IgD-negative memory B cell (primary cell): Measurements from ENCODE around the gene PSG6. TPM values are rescaled to one million over a fixed set of nuclear protein-coding genes. Genes with fewer than 3 reads are reported as not detected.
"Not testable (repeated sequence)": the region's sequence is repeated elsewhere in the genome, so short reads cannot be mapped to it uniquely, and the experiment has no call there.

Experiments
- H3K27ac Mint-ChIP-seq, 3 donors: one replicate each; pipeline ENCODE4 v1.8.0; 2020 to 2022; ENCODE audit warnings: mild to moderate bottlenecking in 3 of 3, mixed read lengths in 3 of 3, moderate library complexity in 1 of 3
- H3K27me3 Mint-ChIP-seq: one replicate; pipeline ENCODE4 v1.8.0; 2021; ENCODE audit warnings: mixed read lengths
- H3K36me3 Mint-ChIP-seq: one replicate; pipeline ENCODE4 v1.8.0; 2020; ENCODE audit warnings: mild to moderate bottlenecking, mixed read lengths
- H3K4me1 Mint-ChIP-seq, 3 donors: one replicate each; pipeline ENCODE4 v1.8.0; 2020 to 2022; ENCODE audit warnings: mixed read lengths in 3 of 3, mild to moderate bottlenecking in 1 of 3
- H3K4me3 Mint-ChIP-seq, 4 donors: one replicate each; pipeline ENCODE4 v1.8.0; 2020 to 2022; ENCODE audit warnings: mild to moderate bottlenecking in 4 of 4, mixed read lengths in 4 of 4, moderate library complexity in 3 of 4
- H3K9me3 Mint-ChIP-seq, 3 donors: one replicate each; pipeline ENCODE4 v1.8.0; 2020 to 2021; ENCODE audit warnings: mixed read lengths in 3 of 3, mild to moderate bottlenecking in 1 of 3
- polyA plus RNA-seq: library from polyadenylated mRNA; unstranded; fragments of 300-500 nt; fragmentation: Illumina TruSeq; gene quantifications from one replicate; pipeline ENCODE4 v1.2.3, GENCODE V29; 2021

Gene PSG6
- polyA plus RNA-seq, 1 donor from 2014 or later = not detected

GRCh38 chr19:42919070-42919756 lies 1.5 kb upstream of the PSG6 start:
- H3K27me3 Mint-ChIP-seq, H3K4me3 Mint-ChIP-seq, H3K4me1 Mint-ChIP-seq, H3K9me3 Mint-ChIP-seq, H3K27ac Mint-ChIP-seq, H3K36me3 Mint-ChIP-seq: not testable (repeated sequence)

- not testable (repeated sequence) for H3K4me1 Mint-ChIP-seq, H3K27ac Mint-ChIP-seq
Observed at GRCh38 chr19:42918377-42919069, 829 bp upstream of the PSG6 start.

GRCh38 chr19:42916931-42917330 lies 763 bp downstream of the PSG6 start:
- not testable (repeated sequence) for H3K27me3 Mint-ChIP-seq, H3K9me3 Mint-ChIP-seq, H3K27ac Mint-ChIP-seq, H3K36me3 Mint-ChIP-seq, H3K4me1 Mint-ChIP-seq, H3K4me3 Mint-ChIP-seq

More at GRCh38 chr19:42918377-42919069, 829 bp upstream of the PSG6 start:
- not testable (repeated sequence) for H3K36me3 Mint-ChIP-seq, H3K27me3 Mint-ChIP-seq, H3K9me3 Mint-ChIP-seq
- peak overlapping the region in 1 of 4 donors; percentile 54 for H3K4me3 Mint-ChIP-seq

GRCh38 chr19:42913516-42913915 lies 4.2 kb downstream of the PSG6 start:
- not testable (repeated sequence) for H3K36me3 Mint-ChIP-seq, H3K27me3 Mint-ChIP-seq, H3K27ac Mint-ChIP-seq, H3K4me1 Mint-ChIP-seq, H3K4me3 Mint-ChIP-seq, H3K9me3 Mint-ChIP-seq

- H3K36me3 Mint-ChIP-seq, H3K27me3 Mint-ChIP-seq, H3K4me3 Mint-ChIP-seq, H3K9me3 Mint-ChIP-seq, H3K27ac Mint-ChIP-seq, H3K4me1 Mint-ChIP-seq: not testable (repeated sequence)
Observed at GRCh38 chr19:42912941-42913340, 4.8 kb downstream of the PSG6 start.

GRCh38 chr19:42911731-42912130 lies 6.0 kb downstream of the PSG6 start:
- H3K4me3 Mint-ChIP-seq, H3K9me3 Mint-ChIP-seq, H3K36me3 Mint-ChIP-seq, H3K27me3 Mint-ChIP-seq, H3K27ac Mint-ChIP-seq, H3K4me1 Mint-ChIP-seq: not testable (repeated sequence)

GRCh38 chr19:42906162-42906561 lies 11.5 kb downstream of the PSG6 start:
- H3K27ac Mint-ChIP-seq, H3K4me1 Mint-ChIP-seq, H3K36me3 Mint-ChIP-seq, H3K4me3 Mint-ChIP-seq, H3K27me3 Mint-ChIP-seq, H3K9me3 Mint-ChIP-seq: not testable (repeated sequence)

GRCh38 chr19:42900561-42900960 lies 17.1 kb downstream of the PSG6 start:
- H3K27me3 Mint-ChIP-seq, H3K4me3 Mint-ChIP-seq, H3K36me3 Mint-ChIP-seq, H3K27ac Mint-ChIP-seq, H3K4me1 Mint-ChIP-seq: not testable (repeated sequence)
- peaks cover 3 to 11% (median 6%) of the 10 kb centered on the region in 3 donors for H3K9me3 Mint-ChIP-seq

GRCh38 chr19:42899674-42900073 lies 18.0 kb downstream of the PSG6 start:
- not testable (repeated sequence) for H3K9me3 Mint-ChIP-seq, H3K27ac Mint-ChIP-seq, H3K36me3 Mint-ChIP-seq, H3K4me1 Mint-ChIP-seq, H3K4me3 Mint-ChIP-seq, H3K27me3 Mint-ChIP-seq

GRCh38 chr19:42899110-42899509 lies 18.6 kb downstream of the PSG6 start:
- H3K36me3 Mint-ChIP-seq, H3K4me1 Mint-ChIP-seq, H3K9me3 Mint-ChIP-seq, H3K27me3 Mint-ChIP-seq, H3K27ac Mint-ChIP-seq, H3K4me3 Mint-ChIP-seq: not testable (repeated sequence)

GRCh38 chr19:42898656-42899055 lies 19.0 kb downstream of the PSG6 start:
- not testable (repeated sequence) for H3K4me1 Mint-ChIP-seq, H3K9me3 Mint-ChIP-seq, H3K4me3 Mint-ChIP-seq, H3K27ac Mint-ChIP-seq, H3K36me3 Mint-ChIP-seq, H3K27me3 Mint-ChIP-seq

- not testable (repeated sequence) for H3K27ac Mint-ChIP-seq, H3K4me3 Mint-ChIP-seq, H3K36me3 Mint-ChIP-seq, H3K4me1 Mint-ChIP-seq, H3K27me3 Mint-ChIP-seq
- peaks cover 3 to 11% (median 9%) of the 10 kb centered on the region in 3 donors for H3K9me3 Mint-ChIP-seq
Observed at GRCh38 chr19:42897729-42898128, 20.0 kb downstream of the PSG6 start.

- not testable (repeated sequence) for H3K27ac Mint-ChIP-seq, H3K27me3 Mint-ChIP-seq, H3K4me1 Mint-ChIP-seq, H3K4me3 Mint-ChIP-seq, H3K36me3 Mint-ChIP-seq, H3K9me3 Mint-ChIP-seq
Observed at GRCh38 chr19:42890446-42890845, 27.2 kb downstream of the PSG6 start.

GRCh38 chr19:42887876-42888445 lies 29.7 kb downstream of the PSG6 start:
- H3K27ac Mint-ChIP-seq, H3K4me1 Mint-ChIP-seq, H3K27me3 Mint-ChIP-seq, H3K9me3 Mint-ChIP-seq, H3K36me3 Mint-ChIP-seq, H3K4me3 Mint-ChIP-seq: not testable (repeated sequence)

GRCh38 chr19:42882730-42883129 lies 35.0 kb downstream of the PSG6 start:
- peaks cover 17% of the 10 kb centered on the region for H3K27me3 Mint-ChIP-seq
- H3K4me1 Mint-ChIP-seq, H3K36me3 Mint-ChIP-seq, H3K9me3 Mint-ChIP-seq, H3K4me3 Mint-ChIP-seq, H3K27ac Mint-ChIP-seq: not testable (repeated sequence)

- not testable (repeated sequence) for H3K27ac Mint-ChIP-seq, H3K4me3 Mint-ChIP-seq, H3K4me1 Mint-ChIP-seq, H3K36me3 Mint-ChIP-seq, H3K9me3 Mint-ChIP-seq
- peaks cover 17% of the 10 kb centered on the region for H3K27me3 Mint-ChIP-seq
Observed at GRCh38 chr19:42882010-42882409, 35.7 kb downstream of the PSG6 start.
